ENCODE data around the gene ALOX15.
"Not testable (repeated sequence)": the region's sequence is repeated elsewhere in the genome, so short reads cannot be mapped to it uniquely, and the experiment has no call there.

- not testable (repeated sequence) for TF ChIP-seq POLR2A (IDR thresholded peaks at IDR 0.05)
- TF ChIP-seq, protein P1, sequence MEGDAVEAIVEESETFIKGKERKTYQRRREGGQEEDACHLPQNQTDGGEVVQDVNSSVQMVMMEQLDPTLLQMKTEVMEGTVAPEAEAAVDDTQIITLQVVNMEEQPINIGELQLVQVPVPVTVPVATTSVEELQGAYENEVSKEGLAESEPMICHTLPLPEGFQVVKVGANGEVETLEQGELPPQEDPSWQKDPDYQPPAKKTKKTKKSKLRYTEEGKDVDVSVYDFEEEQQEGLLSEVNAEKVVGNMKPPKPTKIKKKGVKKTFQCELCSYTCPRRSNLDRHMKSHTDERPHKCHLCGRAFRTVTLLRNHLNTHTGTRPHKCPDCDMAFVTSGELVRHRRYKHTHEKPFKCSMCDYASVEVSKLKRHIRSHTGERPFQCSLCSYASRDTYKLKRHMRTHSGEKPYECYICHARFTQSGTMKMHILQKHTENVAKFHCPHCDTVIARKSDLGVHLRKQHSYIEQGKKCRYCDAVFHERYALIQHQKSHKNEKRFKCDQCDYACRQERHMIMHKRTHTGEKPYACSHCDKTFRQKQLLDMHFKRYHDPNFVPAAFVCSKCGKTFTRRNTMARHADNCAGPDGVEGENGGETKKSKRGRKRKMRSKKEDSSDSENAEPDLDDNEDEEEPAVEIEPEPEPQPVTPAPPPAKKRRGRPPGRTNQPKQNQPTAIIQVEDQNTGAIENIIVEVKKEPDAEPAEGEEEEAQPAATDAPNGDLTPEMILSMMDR (IDR thresholded peaks at IDR 0.05) = not testable (repeated sequence)
These were observed 36.7 kb downstream of the ALOX15 start for GRCh38 chr17:4604736-4605135.
